ENCODE data around the gene TECPR2.
"Not testable (repeated sequence)": the region's sequence is repeated elsewhere in the genome, so short reads cannot be mapped to it uniquely, and the experiment has no call there.

TECPR2 gene

GRCh38 chr14:102537981-102538601, 175.3 kb downstream of the TECPR2 start:
- DNase-seq: no peak

GRCh38 chr14:102538602-102539543, 176.1 kb downstream of the TECPR2 start:
- no peak for DNase-seq

GRCh38 chr14:102539544-102540314, 177.0 kb downstream of the TECPR2 start:
- DNase-seq: no peak

GRCh38 chr14:102540315-102541028, 177.7 kb downstream of the TECPR2 start:
- DNase-seq: no peak

GRCh38 chr14:102541029-102541491, 178.3 kb downstream of the TECPR2 start:
- DNase-seq: not testable (repeated sequence)

- DNase-seq: no peak
Observed at GRCh38 chr14:102541771-102542170, 179.0 kb downstream of the TECPR2 start.

- no peak for DNase-seq
Observed at GRCh38 chr14:102544046-102544746, 181.5 kb downstream of the TECPR2 start.

- peak; percentile 29 for DNase-seq
Observed at GRCh38 chr14:102544747-102545460, 182.2 kb downstream of the TECPR2 start.

GRCh38 chr14:102545461-102546265, 182.9 kb downstream of the TECPR2 start:
- DNase-seq: no peak

GRCh38 chr14:102548616-102549240, 186.0 kb downstream of the TECPR2 start:
- DNase-seq: no peak

GRCh38 chr14:102550927-102551401, 188.2 kb downstream of the TECPR2 start:
- DNase-seq: not testable (repeated sequence)
